Stimulated activated CD8-positive, alpha-beta memory T cell treated with anti-CD3 and anti-CD28 coated beads, Interleukin-12 subunit alpha, Interleukin-12 subunit beta, amount 100 ng/mL, for 24 hours (primary cell): ENCODE measurements around the gene KRTAP5-2.

Experiments used
- DNase-seq: peaks from one replicate; pipeline ENCODE4 v3.0.0-alpha.2; 2020; ENCODE audit errors: extremely low read depth

Gene KRTAP5-2

DNA sequence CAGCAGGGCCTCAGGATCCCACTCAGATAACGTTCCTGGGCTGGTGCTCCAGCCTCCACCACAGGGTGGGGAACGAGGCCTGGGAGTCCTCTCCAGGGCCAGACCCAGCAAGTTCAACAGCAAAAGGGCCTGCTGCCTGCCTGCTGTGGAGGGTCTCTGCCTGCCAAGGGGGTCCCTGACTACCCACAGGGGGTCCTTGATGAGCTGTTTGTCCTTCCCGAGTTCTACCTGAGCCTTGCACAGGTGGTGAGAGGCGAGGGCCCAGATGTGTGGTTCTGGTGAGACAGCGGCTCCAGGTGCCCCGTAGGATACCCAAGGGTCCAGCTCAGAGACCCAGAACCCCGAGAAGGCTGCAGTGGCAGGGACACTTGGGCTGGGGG lies 30.4 kb downstream of the KRTAP5-2 start:
- DNase-seq, result no peak

DNA sequence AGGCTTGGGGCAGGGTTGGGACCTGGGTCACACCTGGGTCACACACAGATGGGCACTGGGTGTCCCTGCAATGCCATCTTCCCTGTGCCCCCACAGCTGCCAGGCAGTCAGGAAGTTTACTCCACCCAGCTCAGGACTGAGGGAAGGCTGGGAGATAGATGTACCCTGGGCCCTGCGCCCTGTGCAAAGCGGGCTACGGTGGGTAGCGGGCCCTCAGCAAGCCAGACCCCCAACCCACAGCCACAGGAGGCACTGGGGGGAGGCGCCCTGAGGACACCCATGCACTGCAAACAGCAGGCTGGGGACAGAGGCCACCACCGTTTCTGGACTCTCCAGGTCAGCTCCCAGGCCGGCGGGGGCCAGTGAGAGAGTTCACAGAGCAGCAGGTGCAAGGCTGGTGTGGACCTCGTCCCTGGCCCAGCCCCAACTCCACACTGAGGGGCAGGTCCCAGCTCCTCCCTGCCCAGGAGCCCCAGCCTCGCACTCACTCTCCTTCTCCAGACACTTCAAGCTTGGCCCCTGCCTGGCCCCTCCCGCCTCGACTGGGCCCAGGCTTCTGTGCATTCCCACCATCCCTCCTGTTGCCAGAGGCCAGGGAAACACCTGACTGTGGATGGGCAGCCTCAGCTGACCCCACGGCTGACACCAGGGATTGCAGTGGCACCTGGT lies 30.9 kb downstream of the KRTAP5-2 start:
- DNase-seq, result no peak

DNA sequence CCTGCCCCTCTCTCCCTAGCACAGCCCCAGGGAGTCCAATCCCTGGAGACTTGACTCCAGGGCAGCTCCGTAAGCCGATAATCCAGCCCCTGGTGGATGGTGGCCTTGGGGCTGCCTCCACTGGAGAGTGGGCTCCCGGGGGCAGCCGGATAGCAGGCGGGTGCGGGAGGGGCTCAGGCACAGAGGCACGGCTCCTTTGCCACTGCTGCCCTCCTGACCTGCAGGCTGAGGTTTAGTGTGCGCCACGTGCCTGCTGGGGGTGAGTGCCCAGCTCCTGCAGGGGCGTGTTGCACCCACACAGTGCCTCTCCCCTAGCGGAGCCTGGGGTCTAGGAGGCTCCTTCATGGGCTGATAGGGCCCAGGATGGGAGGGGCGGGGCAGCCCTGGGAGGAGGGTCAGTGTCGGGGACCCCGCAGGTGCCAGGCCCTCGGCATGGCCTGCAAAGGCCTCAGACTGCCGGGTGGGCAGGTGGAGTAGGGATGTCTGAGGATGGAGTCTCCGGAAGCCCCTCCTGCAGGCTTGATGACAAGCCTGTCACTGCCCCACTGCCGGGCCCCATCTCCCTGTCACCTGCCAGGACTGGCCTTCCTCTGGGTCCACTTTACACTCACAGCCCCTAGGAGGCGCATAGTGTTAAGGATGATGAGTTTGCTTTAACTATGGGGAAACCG lies 31.6 kb downstream of the KRTAP5-2 start:
- no peak for DNase-seq

DNA sequence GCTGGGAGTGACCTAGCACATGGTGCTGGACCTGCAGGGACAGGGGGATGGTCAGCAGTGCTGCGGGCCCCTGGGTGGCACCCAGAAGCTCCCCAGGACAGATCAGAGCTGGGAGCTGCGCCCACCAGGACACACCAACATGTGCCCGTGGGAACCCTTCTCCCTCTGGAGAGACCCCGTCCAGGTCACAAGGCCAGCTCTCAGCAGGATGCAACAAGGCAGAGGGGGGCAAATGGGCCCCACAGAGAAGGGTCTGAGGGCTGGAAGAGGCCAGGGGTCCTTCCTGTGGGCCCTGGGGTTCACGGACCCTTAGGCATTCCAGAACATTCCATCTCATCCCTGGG lies 32.2 kb downstream of the KRTAP5-2 start:
- DNase-seq, result no peak

DNA sequence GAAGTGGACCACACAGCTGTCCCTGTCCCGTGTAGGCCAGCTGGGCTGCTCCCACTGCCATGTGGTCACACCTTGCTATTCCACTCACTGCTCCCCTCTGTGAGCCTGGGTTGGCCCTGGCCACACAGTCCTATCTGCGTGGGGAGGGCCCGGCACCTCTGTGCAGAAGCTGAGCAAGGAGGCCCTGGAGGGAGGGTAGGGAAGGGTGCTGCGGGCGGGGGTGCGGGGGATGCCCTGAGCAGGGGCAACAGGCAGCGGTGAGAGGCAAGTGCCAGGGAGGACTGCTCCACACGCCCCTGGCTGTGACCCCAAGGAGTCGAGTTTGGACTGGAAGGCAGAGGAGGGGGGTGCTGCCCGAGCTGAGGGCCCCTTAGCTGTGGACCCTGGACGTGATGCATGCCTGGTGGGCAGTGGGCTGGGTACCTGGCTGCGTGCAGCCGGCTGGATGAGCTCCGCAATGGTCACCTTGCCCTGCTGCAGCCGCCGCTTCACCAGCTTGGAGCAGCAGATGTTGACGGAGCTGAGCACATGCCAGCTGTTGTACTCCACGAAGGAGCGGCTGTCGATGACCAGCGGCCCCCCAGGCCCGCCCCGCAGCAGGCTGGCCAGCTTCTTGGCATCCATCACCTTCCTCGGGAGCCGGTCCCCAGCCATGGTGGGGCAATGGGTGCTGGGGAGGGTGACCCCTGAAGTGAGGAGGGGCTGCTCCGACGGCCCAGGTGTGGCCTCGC lies 32.8 kb downstream of the KRTAP5-2 start:
- no peak for DNase-seq

DNA sequence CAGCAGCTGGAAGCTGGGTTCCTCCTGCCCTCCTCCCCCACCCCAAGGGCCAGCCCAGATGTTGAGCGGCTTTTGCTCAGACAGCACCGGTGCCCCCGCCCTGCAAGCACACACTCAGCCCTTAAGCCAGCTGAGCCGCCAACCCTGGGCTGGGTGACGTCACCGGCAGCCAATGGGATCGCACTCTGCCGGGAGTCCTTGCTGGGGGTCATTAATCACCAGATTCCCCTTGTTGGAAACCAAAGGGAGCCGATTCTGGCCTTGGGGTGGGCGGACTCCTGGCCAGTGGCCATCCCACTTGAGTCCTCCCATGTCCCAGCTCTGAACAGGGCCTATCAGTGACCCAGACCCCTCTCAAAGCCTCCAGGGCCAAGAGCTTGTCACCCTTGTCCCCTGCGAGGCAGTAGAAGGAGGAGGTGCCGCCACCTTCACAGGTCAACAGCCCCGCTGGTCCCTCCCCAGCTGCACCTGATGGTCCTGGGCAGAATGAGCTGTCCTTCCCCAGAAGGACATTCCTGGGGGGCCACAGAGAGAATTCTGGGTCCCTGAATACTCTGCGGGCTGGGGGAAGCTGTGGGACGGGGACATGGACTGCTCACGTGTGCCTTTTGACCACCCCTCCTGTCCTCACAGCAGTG lies 33.4 kb downstream of the KRTAP5-2 start:
- DNase-seq, result no peak

DNA sequence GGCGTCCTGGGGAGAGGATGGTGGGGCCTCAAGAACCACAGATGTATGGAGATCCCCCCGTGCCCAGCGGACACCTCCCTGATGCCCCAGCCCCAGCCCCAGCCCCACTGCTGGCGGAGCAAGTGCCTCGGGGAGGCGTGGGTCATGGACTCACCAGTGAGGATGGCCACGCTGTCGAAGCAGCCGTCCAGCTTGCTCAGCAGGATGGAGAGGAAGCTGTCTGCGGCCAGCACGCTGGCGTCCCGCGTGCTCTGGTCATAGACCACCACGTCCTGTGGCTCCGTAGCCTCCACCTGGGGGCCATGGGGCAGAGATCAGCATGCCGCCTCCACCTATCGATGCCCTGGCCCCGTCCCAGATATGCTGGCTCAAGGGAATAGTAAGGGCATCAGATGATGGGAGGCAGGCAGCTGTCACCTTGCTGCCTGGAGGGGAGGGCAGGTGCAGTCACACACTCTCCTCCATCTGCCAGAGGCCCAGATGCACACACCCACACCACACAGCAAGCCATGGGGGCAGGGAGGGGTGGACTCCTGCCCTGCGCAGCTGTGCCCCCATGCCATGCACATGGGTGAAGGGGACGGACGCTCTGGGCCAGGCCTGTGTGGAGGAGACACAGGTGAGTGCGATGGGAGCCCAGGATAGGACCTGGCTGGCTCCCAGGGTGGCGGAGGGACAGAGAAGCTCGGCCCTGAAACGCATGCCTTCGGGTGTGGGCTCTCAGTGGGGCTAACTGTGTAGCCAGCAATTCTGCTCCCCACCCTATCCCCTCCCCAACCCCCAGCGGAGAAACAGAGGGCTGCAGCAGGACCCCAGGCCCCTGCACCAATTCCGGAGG lies 34.2 kb downstream of the KRTAP5-2 start:
- DNase-seq, result no peak

DNA sequence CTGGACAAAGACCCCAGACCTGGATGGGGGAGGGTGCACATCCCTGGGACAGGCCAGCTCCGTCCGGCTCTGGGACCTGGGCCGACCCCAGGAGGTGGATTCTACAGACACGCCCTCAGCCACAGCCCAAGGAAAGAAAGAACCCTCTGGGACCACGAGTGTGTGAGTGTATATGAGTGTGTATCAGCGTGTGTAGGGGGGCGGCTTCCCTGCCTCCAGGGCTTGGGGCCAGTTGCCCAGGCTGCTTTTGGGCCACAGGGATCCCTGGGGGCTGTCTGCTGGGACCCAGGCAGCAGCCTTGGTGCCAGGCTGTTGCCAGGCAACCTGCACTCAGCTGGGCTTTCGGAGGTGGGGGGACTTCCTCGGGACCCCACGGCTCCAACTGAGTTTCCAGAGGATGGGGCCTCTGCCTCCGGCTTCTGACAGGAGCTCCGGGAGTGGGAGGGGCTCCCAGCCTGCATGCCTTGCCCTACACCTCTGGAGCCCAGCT lies 34.9 kb downstream of the KRTAP5-2 start:
- DNase-seq, result no peak

DNA sequence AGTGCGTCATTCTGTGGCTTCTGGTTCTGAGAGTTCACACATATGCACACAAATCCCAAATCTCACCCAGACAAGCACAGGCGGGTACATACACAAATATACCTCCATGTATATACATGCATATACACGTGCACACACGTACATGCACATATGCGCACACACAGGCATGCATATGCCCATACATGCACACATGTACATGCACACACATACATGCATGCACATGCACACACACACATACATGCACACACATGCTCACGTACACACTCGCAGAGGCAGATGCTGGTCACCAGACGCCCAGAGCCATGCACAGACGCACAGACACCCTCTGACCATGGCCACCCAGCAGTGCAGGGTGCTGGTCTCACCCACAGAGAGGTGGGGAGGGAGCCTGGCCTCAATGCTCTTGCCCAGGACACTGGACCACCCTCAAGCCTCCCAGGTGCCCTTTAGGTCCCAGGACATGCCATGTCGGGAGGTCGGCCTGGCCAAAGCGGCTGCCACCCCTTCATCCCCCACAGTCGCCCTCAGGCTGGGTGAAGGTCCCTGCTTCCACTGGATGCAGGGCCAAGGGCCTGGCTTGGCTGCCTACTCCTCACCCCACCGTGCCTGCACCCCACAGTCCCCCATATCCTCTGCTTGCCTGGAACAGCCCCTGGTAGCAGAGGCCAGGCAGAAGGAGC lies 35.5 kb downstream of the KRTAP5-2 start:
- no peak for DNase-seq

DNA sequence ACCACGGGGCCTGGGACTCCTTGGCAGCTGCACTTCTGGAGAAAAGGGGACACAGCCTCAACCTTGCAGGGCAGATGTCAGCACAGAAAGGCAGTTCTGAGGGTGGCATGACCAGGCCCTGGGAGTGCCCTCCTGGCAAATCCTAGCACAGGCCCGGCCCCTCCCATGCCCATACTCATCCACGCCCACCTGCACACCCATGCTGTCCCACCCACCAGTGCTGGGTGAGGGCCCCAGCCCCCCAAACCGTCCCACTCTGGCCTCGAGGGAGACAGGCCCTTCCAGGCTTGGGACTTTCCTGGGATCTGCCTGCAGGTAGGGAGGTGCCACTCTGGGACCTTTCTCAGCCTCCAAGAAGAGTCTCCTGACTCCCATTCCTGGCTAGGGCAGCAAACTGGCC lies 36.1 kb downstream of the KRTAP5-2 start:
- no peak for DNase-seq

DNA sequence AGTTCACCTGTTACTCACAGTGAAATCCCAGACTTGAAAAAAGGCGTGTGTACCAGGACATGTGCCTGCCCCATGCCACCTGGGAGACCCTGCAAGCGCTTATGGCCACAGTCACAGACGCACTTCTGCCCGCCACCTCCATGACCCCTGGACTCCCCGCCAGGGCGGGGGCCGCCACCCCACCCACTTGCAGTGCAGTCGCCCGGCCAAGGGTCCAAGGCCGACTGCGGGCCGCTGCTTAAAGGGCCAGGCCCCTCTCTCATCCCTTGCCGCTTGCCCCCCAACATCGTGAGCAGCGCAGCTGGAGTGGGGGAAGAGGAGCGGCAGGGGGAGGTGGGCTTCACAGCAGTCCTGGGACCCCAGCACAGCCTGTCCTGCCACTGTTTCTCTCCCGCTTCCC lies 36.8 kb downstream of the KRTAP5-2 start:
- no peak for DNase-seq

DNA sequence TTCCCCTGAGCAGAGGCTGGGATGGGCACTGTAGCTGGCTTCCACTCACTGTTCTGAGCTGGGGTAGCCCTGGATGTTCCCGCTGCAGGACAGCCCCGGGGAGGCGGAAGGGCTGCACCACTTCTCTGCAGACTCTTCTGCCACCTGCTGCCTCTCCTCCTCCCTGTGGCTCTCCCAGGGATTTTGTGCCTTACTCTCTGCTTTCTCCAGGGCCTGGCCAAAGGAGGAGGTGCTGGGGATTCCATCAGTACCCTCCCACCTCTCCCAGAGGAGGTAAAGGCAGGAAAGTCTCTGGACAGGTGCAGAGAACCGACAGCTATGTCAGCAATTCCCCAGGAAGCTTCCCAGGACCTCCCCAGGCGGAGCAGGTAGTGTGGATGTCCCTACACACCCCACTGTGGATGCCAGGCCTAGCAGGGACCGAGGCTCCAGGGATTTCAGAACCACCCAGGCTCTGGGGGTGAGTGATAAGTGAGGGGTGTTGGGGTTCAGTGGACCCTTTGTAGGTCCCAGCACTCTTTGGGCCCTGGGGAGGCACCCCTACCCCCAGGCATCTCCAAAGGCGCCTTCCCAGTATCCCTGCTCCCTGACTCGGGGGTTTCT lies 37.3 kb downstream of the KRTAP5-2 start:
- no peak for DNase-seq

DNA sequence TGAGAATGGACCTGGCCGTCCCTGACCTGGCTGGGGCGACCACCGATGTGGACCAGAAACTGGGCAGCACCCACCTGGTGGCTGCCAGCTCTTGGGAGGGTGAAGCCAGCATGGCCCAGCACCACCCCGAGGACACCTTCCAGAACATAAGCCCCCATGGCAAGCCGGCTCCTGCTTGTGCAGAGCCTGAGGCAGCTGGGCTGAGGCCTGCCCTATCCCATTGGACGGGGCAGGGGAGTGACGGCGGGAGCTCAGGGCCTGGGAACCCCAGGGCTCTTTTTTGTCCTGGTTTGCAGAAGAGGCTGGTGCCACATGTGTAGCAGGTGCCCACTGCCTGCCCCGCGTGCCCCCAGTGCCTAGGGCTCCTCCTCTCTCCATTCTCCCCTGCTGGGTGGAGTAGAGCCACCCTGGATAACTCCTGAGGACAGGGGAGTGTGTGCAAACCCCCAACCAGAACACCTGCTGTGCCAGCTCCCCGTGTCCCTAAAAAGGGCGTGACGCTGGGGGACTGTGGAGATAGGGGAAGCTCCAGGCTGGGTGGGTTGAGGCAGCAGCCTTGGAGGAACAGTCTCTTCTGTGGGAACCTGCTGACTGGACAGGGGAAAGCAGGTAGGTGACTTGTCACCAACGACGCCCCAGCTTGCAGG lies 38.0 kb downstream of the KRTAP5-2 start:
- DNase-seq, result no peak

DNA sequence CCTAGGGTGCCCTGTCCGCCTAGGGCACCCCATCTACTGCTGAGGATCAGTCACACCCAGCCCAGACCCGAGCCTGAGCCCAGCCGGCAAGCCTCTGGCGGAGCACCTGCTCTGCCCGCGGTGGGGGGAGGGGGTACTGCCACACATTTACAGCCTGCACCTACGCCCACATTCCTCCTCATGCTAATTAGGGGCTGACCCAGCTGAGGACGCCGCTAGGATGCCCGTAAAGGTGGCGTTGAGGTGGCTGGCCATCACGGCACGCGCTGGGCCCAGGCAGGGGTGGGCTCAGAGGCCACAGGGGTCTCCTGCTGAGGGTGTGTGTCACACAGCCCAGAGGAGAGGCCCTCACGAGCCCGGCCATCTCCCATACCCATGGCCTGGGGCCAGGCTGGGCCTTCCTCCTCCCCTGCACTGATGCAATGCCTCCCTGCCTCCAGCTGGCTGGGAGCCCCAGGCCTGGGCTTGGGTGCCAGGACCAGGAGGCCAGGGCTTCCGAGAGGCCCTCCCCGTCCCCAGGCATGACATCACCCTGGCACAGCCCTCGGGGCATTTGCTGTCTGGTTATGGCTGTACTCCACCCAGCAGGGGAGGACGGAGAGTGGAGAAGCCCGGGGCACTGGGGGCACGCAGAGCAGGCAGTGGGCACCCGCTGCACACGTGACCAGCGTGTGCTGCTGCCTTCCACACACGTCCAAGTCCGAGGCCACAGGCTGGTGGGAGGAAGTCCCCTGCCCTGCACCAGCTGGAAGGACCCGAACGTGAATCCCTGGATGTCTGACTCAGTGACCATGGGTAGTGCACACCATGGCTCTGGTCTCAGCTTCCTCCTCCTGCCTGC lies 38.8 kb downstream of the KRTAP5-2 start:
- DNase-seq, result no peak

DNA sequence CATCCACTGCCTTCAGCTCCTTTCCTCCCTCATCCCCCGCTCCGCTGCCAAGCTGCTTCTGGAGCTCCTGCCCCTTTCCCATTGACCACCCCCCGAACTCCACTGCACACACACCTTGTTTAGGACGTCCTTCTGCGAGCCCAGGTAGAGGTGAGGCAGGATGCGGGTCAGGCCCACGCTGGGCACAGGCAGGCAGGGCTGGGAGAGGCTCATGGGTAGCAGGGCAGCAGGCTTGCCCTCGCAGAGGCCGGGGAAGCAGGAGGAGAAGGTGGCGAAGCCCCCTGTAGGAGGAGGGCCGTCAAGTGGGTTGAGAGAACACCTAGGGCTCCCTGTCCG lies 39.4 kb downstream of the KRTAP5-2 start:
- DNase-seq, result no peak

DNA sequence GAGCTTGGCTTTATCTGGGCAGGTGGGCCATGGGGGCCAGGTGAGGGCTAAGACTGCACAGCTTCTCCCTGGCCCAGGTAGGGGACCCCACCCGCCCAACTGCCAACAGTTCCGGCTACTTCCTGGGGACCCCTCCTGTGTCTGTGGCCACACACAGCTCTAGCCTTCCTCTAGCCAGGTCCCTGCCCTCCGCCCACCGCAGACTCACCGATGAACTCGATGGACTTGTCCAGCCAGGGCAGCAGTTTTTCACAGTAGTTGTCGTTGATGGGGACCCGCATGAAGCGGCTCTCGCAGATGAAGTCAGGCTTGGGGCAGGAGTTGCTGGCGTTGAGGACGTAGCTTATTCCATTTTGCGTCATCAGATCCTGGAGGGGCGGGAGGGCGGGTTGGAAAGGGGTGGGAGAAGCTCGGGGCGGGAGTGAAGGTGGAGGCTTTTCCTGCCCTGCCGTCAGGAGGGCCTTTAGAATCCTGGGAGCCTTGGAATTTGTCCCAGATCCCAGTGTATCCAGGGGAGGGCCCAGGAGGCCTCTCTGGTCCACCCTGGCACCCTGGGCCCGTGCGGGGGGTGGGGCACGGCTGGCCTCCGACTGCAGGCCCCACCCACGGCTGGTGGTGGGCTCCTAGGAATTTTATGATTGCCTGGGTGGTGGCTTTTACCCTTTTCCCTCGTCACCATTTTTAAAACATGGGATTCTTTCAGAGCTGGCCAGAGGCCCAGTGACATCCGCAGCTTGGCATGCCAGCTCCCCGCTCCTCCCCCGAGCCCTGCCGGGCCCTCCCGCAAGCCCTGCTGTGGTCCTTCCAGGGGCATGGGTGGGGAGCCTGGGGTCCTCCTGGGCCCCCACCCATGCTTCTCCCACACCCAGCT lies 40.0 kb downstream of the KRTAP5-2 start:
- DNase-seq, result no peak

DNA sequence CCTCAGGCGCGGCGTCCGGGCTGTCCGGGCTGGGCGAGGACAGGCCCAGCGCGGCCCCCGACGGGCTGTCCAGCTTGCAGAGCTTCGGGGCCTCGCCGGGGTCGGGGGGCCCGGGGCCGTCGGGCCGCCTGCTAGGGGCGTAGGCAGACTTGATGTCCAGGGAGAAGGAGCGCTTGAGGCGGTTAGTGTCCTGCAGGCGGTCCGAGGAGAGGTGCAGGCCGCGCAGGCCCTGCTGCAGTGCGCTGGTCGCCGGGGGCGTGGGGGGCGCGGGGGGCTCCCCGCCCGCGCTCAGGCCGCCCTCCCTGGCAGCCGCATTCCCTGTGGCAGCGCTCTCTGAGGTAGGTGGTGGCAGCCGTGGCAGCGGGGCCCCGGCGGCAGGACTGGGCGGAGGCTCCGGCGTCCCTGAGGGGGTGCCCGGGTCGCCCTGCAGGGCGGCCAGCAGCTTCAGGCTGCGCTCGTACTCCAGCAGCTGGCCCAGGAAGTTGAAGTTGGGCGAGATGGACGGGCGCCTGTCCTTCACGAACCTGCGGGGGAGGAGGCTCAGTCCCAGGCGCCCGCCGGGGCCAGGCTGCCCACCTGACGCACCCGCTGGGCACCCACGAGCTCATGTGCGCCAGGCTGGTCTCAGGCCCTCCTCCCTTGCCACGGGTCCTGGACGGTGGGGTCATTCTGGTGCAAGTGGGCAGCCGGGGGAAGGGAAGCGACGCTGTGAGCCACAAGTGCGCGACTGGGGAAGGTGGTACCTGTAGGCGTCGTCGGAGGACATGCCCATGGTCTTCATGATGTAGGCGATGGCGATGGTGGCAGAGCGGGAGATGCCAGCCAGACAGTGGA lies 40.8 kb downstream of the KRTAP5-2 start:
- no peak for DNase-seq
